SK-N-MC (cell line): ENCODE measurements around the gene FGF11.
"Not testable (repeated sequence)": the region's sequence is repeated elsewhere in the genome, so short reads cannot be mapped to it uniquely, and the experiment has no call there.

Experiments
- DNase-seq: peaks from one replicate; pipeline ENCODE4 v3.0.0-alpha.2; 2011; ENCODE audit warnings: low read depth, low spot score
- H3K27ac ChIP-seq: fragments of 200-600 bp; sonication (generic); 2 replicates; pipeline ENCODE4 v1.5.1; 2016; ENCODE audit warnings: mixed run types
- H3K36me3 ChIP-seq: fragments of 200-600 bp; sonication (generic); 2 replicates; pipeline ENCODE4 v1.6.1; 2017; ENCODE audit warnings: antibody characterized with exemption, low read length, mixed read lengths; ENCODE audit not compliant: insufficient read depth
- H3K4me3 ChIP-seq: fragments of 200-600 bp; sonication (generic); 2 replicates; pipeline ENCODE4 v1.5.1; 2016
- H3K9ac ChIP-seq: fragments of 200-600 bp; sonication (generic); 2 replicates; pipeline ENCODE4 v1.8.0; 2017; ENCODE audit warnings: mixed run types, mixed read lengths; ENCODE audit not compliant: insufficient read length
- H3K9me3 ChIP-seq: fragments of 200-600 bp; sonication (generic); 2 replicates; pipeline ENCODE4 v1.6.1; 2017; ENCODE audit warnings: low read depth, mild to moderate bottlenecking, antibody characterized with exemption, low read length, moderate library complexity, mixed read lengths
- EZH2 ChIP-seq: fragments of 200-600 bp; sonication (generic); IDR thresholded peaks from one replicate; pipeline ENCODE4 v1.6.1; 2017; ENCODE audit warnings: antibody characterized with exemption
- FOXP2 ChIP-seq: optimal IDR thresholded peaks from 2 replicates; pipeline ENCODE3; 2011; ENCODE audit warnings: mild to moderate bottlenecking, moderate library complexity; ENCODE audit not compliant: insufficient read depth; ENCODE audit errors: extremely low read length, control extremely low read depth
- POLR2AphosphoS5 ChIP-seq: IDR thresholded peaks from 2 replicates; pipeline ENCODE4 v1.6.1; 2012; ENCODE audit warnings: mild to moderate bottlenecking, low read depth, low read length, borderline replicate concordance

The FGF11 gene

GRCh38 chr17:7476951-7477350, 37.6 kb downstream of the FGF11 start:
- TF ChIP-seq EZH2, result no peak
- TF ChIP-seq POLR2AphosphoS5, result no peak
- no peak for TF ChIP-seq FOXP2
- Histone ChIP-seq H3K9ac (peak overlapping the region; percentile 37), H3K36me3 (no peaks in the 10 kb centered on the region), H3K9me3 (no peaks in the 10 kb centered on the region), H3K4me3 (peak overlapping the region; percentile 93; the same call in 1 of the 2 replicates), H3K27ac (peak overlapping the region; percentile 57; the same call in 1 of the 2 replicates)
- DNase-seq, result no peak

- no peak for DNase-seq
- Histone ChIP-seq H3K9me3 (no peaks in the 10 kb centered on the region), H3K4me3 (peak overlapping the region; percentile 93), H3K36me3 (no peaks in the 10 kb centered on the region), H3K27ac (no peak overlapping the region), H3K9ac (no peak overlapping the region)
- TF ChIP-seq EZH2, result no peak
- no peak for TF ChIP-seq POLR2AphosphoS5
- no peak for TF ChIP-seq FOXP2
Measured at GRCh38 chr17:7477392-7478275, 38.3 kb downstream of the FGF11 start.

- Histone ChIP-seq H3K4me3 (peak overlapping the region; percentile 93), H3K27ac (peak overlapping the region; percentile 79), H3K9ac (peak overlapping the region; percentile 87), H3K36me3 (no peaks in the 10 kb centered on the region), H3K9me3 (no peaks in the 10 kb centered on the region)
- no peak for DNase-seq
- TF ChIP-seq EZH2 (no peak), FOXP2 (no peak), POLR2AphosphoS5 (0 out of 2 replicates have a peak, but pooled peaks have one; percentile 32)
Measured at GRCh38 chr17:7478276-7479212, 39.2 kb downstream of the FGF11 start.

- Histone ChIP-seq H3K9me3 (no peaks in the 10 kb centered on the region), H3K36me3 (no peaks in the 10 kb centered on the region), H3K27ac (peak within 1 kb of the TSS; percentile 79), H3K9ac (peak within 1 kb of the TSS; percentile 87), H3K4me3 (peak within 1 kb of the TSS; percentile 93)
- no peak for DNase-seq
- TF ChIP-seq EZH2 (no peak), FOXP2 (no peak), POLR2AphosphoS5 (no peak; the same call in 1 of the 2 replicates)
Measured at GRCh38 chr17:7479213-7480088, 40.1 kb downstream of the FGF11 start, which contains the start of gene ZBTB4. Gene ZBTB4, minus strand, starts transcription at chr17:7479631. Its CDS starts 12,830 bp downstream, at chr17:7466801.

- TF ChIP-seq FOXP2 (no peak), POLR2AphosphoS5 (no peak), EZH2 (no peak)
- Histone ChIP-seq H3K4me3 (peak overlapping the region; percentile 93), H3K9me3 (no peaks in the 10 kb centered on the region), H3K27ac (peak overlapping the region; percentile 77), H3K36me3 (no peaks in the 10 kb centered on the region), H3K9ac (peak overlapping the region; percentile 86)
- DNase-seq, result no peak
Measured at GRCh38 chr17:7480089-7480384, 40.7 kb downstream of the FGF11 start.

- Histone ChIP-seq H3K4me3 (peak within 1 kb of the TSS; percentile 93), H3K27ac (peak within 1 kb of the TSS; percentile 77)
- not testable (repeated sequence) for H3K9me3 ChIP-seq, H3K9ac ChIP-seq, H3K36me3 ChIP-seq, DNase-seq
Measured at GRCh38 chr17:7481275-7481674, 42.0 kb downstream of the FGF11 start, which contains the start of gene SLC35G6. Gene SLC35G6, plus strand, starts transcription at chr17:7481446. Its CDS starts 71 bp downstream, at chr17:7481517.

GRCh38 chr17:7481842-7482741, 42.8 kb downstream of the FGF11 start:
- not testable (repeated sequence) for H3K9ac ChIP-seq, H3K9me3 ChIP-seq, H3K36me3 ChIP-seq, DNase-seq, H3K4me3 ChIP-seq
- peak overlapping the region; percentile 57 for H3K27ac ChIP-seq

- Histone ChIP-seq H3K4me3 (peak overlapping the region; percentile 100), H3K9ac (peak overlapping the region; percentile 100), H3K27ac (peak overlapping the region; percentile 99), H3K36me3 (peaks cover 11% of the 10 kb centered on the region)
- H3K9me3 ChIP-seq, DNase-seq: not testable (repeated sequence)
Measured at GRCh38 chr17:7482742-7483088, 43.4 kb downstream of the FGF11 start.
